ENCODE measurements around the gene LYPD6. TPM values are rescaled to one million over a fixed set of nuclear protein-coding genes. Genes with fewer than 3 reads are reported as not detected.

Gene LYPD6
- total RNA-seq, 4 donors from 2014 or later = 0.83 to 1.4 (median 1.1) TPM

- no peak overlapping the region for H3K4me3 ChIP-seq
- DNase-seq (ENCODE audit: extremely low spot score) = peak; percentile 84
- intact Hi-C loops (cut with DNase I) = no loop called here
- H3K9me3 ChIP-seq = no peaks in the 10 kb centered on the region
- TF ChIP-seq CTCF (IDR thresholded peaks at IDR 0.05) (no peak), POLR2A (IDR thresholded peaks at IDR 0.05; ENCODE audit: low read depth) (no peak), EP300 (IDR thresholded peaks at IDR 0.05) (no peak), POLR2AphosphoS5 (IDR thresholded peaks at IDR 0.05) (no peak)
- 58% methylated on average over 1 of the region's 1 CpG for WGBS
- no peak overlapping the region for H3K27ac ChIP-seq (replicated peaks in 1 of 4)
- no peaks in the 10 kb centered on the region for H3K27me3 ChIP-seq
- H3K36me3 ChIP-seq = no peaks in the 10 kb centered on the region
- no peaks in the 10 kb centered on the region for H3K4me1 ChIP-seq
These were observed 29.7 kb downstream of the LYPD6 start for GRCh38 chr2:149360106-149360505.

GRCh38 chr2:149363958-149364357 is 33.6 kb downstream of the LYPD6 start:
- no peak for DNase-seq (ENCODE audit: extremely low spot score)
- Histone ChIP-seq H3K4me3 (no peak overlapping the region), H3K9me3 (no peaks in the 10 kb centered on the region), H3K27me3 (no peaks in the 10 kb centered on the region), H3K4me1 (peaks cover 0 to 9% (median 9%) of the 10 kb centered on the region in 4 donors), H3K36me3 (no peaks in the 10 kb centered on the region), H3K27ac (replicated peaks in 1 of 4) (no peak overlapping the region)
- TF ChIP-seq POLR2A (IDR thresholded peaks at IDR 0.05; ENCODE audit: low read depth) (no peak), CTCF (IDR thresholded peaks at IDR 0.05) (no peak), EP300 (IDR thresholded peaks at IDR 0.05) (no peak), POLR2AphosphoS5 (IDR thresholded peaks at IDR 0.05) (no peak)
- intact Hi-C loops (cut with DNase I) = no loop called here
- 73% methylated on average over 1 of the region's 1 CpG for WGBS

- TF ChIP-seq POLR2AphosphoS5 (IDR thresholded peaks at IDR 0.05) (no peak), POLR2A (IDR thresholded peaks at IDR 0.05; ENCODE audit: low read depth) (no peak), EP300 (IDR thresholded peaks at IDR 0.05) (no peak), CTCF (IDR thresholded peaks at IDR 0.05) (no peak)
- Histone ChIP-seq H3K4me1 (peaks cover 0 to 9% (median 9%) of the 10 kb centered on the region in 4 donors), H3K9me3 (no peaks in the 10 kb centered on the region), H3K36me3 (no peaks in the 10 kb centered on the region), H3K4me3 (no peak overlapping the region), H3K27me3 (no peaks in the 10 kb centered on the region), H3K27ac (replicated peaks in 1 of 4) (no peak overlapping the region)
- no peak for DNase-seq (ENCODE audit: extremely low spot score)
- intact Hi-C loops (cut with DNase I) = no loop called here
These were observed 34.5 kb downstream of the LYPD6 start for GRCh38 chr2:149364839-149365238.

- H3K4me3 ChIP-seq = no peak overlapping the region
- intact Hi-C loops (cut with DNase I) = no loop called here
- H3K9me3 ChIP-seq = no peaks in the 10 kb centered on the region
- H3K27ac ChIP-seq (replicated peaks in 1 of 4) = no peak overlapping the region
- 38% methylated on average over 5 of the region's 5 CpGs for WGBS
- H3K4me1 ChIP-seq = peaks cover 0 to 9% (median 9%) of the 10 kb centered on the region in 4 donors
- H3K36me3 ChIP-seq = no peaks in the 10 kb centered on the region
- H3K27me3 ChIP-seq = no peaks in the 10 kb centered on the region
- no peak for TF ChIP-seq POLR2A (IDR thresholded peaks at IDR 0.05; ENCODE audit: low read depth)
- TF ChIP-seq POLR2AphosphoS5 (IDR thresholded peaks at IDR 0.05) = no peak
- TF ChIP-seq CTCF (IDR thresholded peaks at IDR 0.05) = no peak
- no peak for TF ChIP-seq EP300 (IDR thresholded peaks at IDR 0.05)
- peak; percentile 10 for DNase-seq (ENCODE audit: extremely low spot score)
These were observed 35.7 kb downstream of the LYPD6 start for GRCh38 chr2:149365931-149366583.

All from esophagus muscularis mucosa (tissue), 4 donors.